AG09309 (cell line): Measurements from ENCODE around the gene ADAMTS3.

Experiments
- DNase-seq: peaks from one replicate; pipeline ENCODE4 v3.0.0-alpha.2; 2010; ENCODE audit warnings: low read depth
- H3K4me3 ChIP-seq: 2 replicates; pipeline ENCODE4 v1.5.1; 2011; ENCODE audit warnings: mild to moderate bottlenecking, low read depth, low read length, moderate library complexity; ENCODE audit not compliant: control insufficient read depth
- TF ChIP-seq, protein P1 (sequence below): IDR thresholded peaks from 2 replicates; pipeline ENCODE4 v1.5.1; 2011; ENCODE audit warnings: mild to moderate bottlenecking, low read depth, low read length, inconsistent platforms; ENCODE audit not compliant: insufficient read depth, control insufficient read depth; ENCODE audit errors: missing control alignments

The ADAMTS3 gene

DNA sequence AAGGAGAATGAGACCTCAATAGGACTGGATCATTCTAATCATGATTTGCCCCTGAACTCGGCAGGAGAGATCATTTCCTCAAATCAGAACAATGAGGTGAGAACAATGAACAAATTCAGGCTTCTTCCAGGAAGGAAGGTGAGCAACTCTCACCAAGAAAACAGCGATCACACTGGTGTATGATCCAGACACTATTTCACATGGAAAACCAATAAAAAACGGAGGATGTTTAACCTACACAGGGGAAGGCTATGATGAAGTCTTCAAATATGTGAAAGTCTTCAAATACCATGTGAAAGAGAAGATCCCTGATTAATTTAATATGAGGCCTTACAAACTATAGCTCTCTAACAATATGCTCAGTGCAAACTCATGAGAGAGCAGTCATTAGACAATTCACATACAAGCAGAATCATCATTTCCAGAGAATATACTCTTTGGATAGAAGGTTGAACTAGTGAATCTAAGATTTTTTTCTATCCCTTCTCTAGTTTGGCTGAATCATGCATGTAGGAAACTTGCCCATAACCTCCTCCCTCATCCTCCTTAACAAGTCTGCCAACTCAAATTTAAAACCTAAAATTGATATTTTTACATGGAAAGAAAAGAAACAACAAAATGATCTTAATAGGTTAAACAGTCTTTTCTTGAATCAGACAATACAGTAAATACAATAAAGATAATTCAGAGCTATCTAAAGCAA lies 122.5 kb downstream of the ADAMTS3 start:
- TF ChIP-seq, protein P1, sequence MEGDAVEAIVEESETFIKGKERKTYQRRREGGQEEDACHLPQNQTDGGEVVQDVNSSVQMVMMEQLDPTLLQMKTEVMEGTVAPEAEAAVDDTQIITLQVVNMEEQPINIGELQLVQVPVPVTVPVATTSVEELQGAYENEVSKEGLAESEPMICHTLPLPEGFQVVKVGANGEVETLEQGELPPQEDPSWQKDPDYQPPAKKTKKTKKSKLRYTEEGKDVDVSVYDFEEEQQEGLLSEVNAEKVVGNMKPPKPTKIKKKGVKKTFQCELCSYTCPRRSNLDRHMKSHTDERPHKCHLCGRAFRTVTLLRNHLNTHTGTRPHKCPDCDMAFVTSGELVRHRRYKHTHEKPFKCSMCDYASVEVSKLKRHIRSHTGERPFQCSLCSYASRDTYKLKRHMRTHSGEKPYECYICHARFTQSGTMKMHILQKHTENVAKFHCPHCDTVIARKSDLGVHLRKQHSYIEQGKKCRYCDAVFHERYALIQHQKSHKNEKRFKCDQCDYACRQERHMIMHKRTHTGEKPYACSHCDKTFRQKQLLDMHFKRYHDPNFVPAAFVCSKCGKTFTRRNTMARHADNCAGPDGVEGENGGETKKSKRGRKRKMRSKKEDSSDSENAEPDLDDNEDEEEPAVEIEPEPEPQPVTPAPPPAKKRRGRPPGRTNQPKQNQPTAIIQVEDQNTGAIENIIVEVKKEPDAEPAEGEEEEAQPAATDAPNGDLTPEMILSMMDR = no peak
- no peak overlapping the region for H3K4me3 ChIP-seq
- no peak for DNase-seq

DNA sequence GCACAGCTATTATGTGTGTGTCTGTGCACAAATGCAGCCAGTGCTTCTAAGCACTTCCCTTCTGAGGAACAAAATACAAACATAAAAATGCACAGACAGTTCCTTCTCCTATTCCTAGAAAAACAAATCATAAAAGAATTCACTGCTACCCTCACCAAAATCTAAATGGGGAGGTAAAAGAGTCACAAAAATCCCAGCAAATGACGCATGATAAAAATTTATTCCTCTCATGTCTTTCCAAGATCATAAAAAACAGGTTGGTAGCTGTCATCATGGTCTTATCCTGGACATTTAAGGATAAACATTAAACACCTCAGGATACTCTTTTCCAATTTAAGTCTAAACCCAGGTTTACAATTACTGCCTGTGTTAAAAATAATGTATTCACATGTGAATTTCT lies 124.9 kb downstream of the ADAMTS3 start:
- TF ChIP-seq, protein P1 = no peak
- no peak overlapping the region for H3K4me3 ChIP-seq
- DNase-seq = no peak

DNA sequence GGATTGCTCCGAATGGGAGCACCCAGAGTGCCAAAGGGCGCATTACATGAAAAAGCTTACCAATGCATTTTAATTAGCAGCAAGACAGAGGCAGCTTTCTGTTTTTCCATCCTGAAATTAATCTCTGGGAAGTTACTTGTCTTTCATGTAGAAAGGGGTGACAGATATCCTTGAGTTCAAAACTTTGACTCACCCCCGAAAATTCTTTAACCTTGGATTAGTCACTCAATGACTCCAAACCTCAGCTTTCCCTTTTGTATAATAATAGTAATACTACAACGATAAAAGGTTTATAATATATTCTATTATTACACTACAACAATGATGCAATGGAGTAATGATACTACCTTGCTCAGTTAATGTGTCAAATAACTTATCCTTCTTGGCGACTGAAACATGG lies 126.3 kb downstream of the ADAMTS3 start:
- no peak overlapping the region for H3K4me3 ChIP-seq
- DNase-seq = no peak
- TF ChIP-seq, protein P1 = no peak

DNA sequence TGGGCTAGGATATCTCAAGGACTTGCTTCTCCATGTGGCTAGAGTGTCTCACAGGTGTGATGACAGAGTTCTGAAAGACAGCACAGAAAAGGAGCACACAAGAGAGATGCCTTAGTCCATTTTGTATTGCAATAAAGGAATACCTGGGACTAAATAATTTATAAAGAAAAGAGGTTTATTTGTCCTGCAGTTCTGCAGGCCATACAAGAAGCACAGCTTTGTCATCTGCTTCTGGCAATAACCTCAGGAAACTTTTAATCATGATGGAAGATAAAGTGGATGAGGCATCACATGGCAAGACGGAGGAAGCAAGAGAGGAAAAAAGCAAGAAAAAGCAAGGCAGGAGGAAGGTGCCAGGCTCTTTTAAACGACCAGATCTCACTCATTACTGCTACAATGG lies 126.9 kb downstream of the ADAMTS3 start:
- no peak overlapping the region for H3K4me3 ChIP-seq
- TF ChIP-seq, protein P1 = no peak
- DNase-seq = no peak

DNA sequence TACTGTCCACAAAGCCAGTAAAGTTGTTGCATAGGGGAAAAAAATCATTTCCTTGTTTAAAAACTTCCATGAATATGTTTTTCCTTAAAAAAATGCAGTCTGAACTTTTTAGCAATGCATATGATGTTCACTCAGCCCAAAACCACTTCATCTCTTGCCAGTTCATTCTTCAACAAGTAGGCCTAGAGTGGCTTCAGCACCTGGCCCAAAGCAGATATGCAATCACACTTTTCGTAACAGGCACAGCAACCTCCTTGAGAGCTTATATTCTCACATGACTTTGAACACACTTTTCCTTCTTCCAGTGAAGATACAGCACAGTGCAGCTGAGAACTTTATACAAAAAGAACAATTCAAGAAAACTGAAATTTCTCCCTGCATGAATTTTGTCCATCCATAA lies 128.6 kb downstream of the ADAMTS3 start:
- no peak for DNase-seq

DNA sequence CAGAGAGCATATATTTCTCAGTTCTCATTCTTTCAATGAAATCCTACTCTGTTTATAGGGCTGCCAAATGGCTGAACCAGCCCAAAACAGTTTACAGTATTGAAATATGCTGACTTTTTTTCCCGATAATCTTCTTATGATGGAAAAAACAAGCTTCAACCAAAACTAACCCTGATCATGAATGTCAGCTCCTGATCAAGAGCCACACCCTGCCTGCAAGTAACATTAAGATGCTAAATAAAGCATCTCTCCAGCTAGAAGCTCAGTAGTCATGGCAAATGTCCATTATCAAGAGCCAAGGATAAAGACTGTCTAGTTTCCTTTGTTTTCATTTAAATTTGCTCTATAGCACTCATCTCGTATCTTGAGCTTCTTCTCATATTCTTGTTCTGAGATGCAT lies 136.0 kb downstream of the ADAMTS3 start:
- TF ChIP-seq, protein P1 = no peak
- no peak overlapping the region for H3K4me3 ChIP-seq
- no peak for DNase-seq

More for the DNA sequence above, 128.6 kb downstream of the ADAMTS3 start:
- H3K4me3 ChIP-seq = no peak overlapping the region
- TF ChIP-seq, protein P1 = no peak
